DMS114 treated with DMSO at 0.1 percent for 48 hours (cell line): ENCODE data around the gene TAF6.
A peak's percentile ranks its signal among the peaks of the same experiment; 100 is the strongest.

ENCODE experiments used
- DNase-seq: peaks from one replicate; lab custom pipeline; 2025; ENCODE audit not compliant: unreplicated experiment; lab: John Stamatoyannopoulos, UW

The TAF6 gene

DNA sequence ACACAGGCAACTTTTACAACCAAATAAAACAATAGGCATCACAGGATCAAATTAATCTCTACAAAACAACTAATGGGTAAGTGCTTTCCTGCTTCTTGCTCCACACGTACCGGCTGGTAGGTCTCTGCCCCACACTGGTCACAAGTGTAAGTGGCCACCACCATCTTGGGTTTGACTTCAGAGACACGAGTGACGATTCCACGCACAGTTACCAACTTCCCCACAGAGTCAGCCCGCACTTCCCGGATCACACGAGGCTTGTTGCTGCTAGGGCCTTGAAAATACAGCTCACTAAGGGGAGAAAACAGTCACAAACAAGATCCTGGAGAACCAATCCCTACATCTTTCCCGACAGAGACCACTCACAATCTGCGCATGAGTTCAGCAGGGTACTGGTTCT is 20.2 kb downstream of the TAF6 start:
- DNase-seq, result no peak

DNA sequence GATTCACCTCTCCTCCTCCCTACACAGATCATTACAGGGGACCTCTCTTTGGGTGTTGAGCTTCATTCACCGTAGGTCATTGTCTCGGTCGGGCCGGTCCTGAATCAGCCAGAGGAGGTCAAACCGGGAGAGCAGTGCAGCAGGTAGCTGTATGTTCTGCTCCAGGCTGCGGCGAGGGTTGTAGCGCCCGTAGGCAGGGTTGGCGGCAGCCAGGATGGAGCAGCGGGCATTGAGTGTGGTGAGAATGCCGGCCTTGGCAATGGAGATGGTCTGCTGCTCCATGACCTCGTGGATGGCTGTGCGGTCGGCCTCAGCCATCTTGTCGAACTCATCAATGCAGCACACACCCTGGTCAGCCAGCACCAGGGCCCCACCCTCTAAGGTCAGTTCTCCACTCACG is 23.5 kb downstream of the TAF6 start:
- no peak for DNase-seq

DNA sequence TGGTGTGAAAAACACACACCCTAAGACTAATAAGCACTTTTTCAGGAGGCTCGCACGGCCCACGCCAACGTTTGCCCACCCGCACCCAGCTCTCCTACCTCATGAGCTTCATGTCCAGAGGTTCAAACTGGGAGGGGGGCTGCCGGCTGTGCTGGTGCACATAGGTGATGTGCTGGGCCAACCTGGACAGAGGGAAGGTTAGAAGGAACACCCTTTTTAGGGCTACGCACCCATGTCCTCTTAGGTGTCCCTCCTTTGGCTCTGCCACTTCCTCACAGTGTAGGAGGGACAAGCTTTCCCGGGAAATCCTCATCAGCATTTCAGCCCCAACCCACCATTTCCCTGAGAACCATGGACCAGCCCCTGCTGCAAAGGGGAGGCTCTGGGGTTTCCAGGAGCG is 23.9 kb downstream of the TAF6 start:
- DNase-seq, result no peak

DNA sequence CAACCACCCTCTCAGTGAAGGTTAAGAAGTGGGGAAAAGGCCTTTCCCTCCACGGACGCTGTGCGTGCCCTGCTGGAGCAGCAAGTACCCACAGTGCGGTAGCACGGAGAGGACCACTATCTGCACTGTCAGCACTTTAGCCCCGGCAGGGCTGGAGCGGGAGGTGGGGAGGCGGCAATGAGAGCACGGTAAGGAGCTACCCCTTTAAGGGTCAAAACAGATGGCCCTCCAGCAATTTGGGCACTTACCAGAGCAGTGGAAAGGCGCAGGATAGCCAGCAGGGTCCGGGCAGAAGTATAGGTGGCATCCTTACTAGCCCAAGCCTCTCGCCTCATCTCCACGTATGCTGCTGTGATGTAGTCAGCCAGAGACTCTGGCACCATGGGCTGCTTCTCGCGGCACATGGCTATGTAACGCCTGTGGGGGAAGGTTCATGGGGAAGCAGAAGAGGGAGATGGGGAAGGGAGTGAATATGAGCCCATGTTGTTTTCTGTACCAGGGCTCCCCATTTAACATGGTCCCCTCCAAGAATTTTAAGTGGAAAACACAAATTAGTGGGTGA is 25.2 kb downstream of the TAF6 start:
- DNase-seq, result peak; percentile 11

DNA sequence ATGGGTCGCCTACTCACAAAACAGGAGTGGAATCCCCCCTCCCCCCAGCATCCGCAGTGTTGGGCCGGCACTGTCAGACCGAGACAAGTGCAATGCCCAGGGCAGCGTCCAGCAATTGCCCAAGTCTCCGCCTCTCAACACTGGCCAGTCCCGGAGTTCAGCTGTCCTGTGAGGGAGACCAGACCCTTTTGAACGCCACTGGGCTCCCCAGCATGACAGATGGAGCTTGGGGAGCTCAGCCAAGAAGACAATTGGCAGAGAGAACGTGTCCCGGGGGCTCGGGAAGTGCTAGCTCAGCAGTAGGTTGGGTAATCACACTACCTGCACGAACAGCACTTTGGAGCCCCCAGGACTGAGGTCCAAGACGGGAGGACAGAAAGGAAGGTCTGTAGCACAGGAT is 25.7 kb downstream of the TAF6 start:
- DNase-seq, result no peak

DNA sequence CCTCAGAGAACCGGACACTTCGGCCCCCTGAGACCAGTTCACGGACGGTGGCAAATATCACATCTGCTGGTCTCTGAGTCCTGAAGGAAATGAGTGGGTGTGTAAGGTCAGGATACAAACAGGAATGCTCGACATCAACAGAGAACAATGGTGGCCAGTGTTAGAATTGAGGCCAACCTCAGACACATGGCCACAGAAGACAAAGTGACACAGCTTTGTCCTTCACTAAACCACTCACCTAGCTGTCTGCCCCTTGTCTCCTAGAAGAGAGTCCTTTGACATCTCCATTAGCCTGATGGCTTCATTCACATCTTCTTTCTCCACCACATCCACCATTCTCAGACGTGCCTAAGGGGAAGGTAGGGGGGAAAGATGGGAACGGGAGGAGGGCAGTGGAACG is 26.1 kb downstream of the TAF6 start:
- no peak for DNase-seq

DNA sequence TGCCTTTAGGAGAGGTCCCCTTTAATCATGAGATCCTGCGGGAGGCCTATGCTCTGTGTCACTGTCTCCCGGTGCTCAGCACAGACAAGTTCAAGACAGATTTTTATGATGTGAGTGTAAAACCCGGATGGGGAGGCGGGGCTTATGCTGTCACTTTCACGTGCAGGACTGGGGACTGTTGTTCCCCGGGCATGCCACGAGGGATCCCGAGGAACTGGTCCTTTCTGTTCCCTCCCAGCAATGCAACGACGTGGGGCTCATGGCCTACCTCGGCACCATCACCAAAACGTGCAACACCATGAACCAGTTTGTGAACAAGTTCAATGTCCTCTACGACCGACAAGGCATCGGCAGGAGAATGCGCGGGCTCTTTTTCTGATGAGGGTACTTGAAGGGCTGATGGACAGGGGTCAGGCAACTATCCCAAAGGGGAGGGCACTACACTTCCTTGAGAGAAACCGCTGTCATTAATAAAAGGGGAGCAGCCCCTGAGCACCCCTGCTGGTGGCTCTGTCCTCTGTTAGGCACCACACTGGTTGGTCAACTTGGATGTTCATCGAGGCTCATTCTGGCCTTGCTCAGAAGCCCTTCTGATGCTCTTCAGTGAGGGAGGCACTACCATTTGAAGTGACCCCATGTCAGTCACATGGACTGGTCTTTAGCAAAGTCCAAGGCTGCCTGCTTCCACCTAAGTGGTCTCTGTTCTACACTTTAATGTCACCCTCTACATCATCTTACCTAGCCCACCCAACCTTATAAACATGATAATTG is 27.6 kb downstream of the TAF6 start:
- no peak for DNase-seq

DNA sequence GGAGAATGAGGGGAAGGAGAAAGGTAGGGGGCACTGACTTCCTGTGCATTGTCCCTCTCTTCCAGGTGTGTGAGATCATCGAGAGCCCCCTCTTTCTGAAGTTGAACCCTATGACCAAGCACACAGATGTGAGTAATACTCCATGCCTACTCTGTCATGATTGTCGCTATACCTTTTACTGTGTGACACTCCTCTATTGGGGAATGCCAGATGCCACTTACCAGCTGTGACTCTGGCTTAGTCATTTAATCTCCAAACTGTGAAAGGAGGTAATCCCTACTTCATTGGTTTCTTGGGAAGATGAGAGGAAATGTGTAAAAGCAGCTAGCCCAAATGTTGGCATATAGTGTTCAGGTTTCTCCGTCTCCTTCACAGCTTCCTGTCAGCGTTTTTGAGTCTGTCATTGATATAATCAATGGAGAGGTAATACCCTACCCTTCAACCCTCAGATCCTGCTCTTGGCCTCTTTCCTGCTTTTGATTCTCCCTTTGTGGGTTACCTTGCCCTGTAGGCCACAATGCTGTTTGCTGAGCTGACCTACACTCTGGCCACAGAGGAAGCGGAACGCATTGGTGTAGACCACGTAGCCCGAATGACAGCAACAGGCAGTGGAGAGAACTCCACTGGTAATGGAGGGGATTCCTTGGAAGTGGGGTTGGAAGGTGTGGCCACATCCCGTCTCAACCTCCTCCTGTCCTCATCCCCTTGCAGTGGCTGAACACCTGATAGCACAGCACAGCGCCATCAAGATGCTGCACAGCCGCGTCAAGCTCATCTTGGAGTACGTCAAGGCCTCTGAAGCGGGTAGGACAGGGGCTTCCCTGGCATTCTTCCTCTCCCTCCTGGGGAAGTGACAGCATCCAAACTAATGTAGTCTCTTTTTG is 28.4 kb downstream of the TAF6 start:
- no peak for DNase-seq

DNA sequence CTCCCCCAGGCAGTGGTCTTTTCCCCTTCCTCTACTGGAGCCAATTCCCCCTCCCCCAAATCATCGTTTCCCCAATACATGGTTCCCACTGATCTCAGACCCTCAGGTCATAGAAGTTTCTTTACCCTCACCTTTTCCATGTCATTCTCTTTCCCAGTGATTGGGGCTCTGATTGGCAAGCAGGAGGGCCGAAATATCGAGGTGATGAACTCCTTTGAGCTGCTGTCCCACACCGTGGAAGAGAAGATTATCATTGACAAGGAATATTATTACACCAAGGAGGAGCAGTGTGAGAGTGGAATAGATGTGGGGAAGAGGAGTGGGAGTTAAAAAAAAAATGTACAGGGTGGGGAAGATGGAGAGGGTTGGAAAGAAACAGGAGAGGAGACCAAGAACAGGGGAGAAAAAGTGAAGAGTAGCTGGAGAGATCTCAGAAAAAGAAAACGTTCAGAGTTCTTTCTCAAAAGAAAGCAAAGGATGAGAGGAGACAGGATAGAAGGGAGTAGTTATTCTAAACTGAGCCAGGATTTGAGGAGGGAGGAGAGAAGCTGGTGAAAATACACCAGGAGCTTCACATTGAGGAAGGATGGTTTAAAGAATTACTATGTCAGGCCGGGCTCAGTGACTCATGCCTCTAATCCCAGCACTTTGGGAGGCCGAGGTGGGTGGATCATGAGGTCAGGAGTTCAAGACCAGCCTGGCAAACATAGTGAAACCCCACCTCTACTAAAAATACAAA is 29.5 kb downstream of the TAF6 start:
- no peak for DNase-seq

DNA sequence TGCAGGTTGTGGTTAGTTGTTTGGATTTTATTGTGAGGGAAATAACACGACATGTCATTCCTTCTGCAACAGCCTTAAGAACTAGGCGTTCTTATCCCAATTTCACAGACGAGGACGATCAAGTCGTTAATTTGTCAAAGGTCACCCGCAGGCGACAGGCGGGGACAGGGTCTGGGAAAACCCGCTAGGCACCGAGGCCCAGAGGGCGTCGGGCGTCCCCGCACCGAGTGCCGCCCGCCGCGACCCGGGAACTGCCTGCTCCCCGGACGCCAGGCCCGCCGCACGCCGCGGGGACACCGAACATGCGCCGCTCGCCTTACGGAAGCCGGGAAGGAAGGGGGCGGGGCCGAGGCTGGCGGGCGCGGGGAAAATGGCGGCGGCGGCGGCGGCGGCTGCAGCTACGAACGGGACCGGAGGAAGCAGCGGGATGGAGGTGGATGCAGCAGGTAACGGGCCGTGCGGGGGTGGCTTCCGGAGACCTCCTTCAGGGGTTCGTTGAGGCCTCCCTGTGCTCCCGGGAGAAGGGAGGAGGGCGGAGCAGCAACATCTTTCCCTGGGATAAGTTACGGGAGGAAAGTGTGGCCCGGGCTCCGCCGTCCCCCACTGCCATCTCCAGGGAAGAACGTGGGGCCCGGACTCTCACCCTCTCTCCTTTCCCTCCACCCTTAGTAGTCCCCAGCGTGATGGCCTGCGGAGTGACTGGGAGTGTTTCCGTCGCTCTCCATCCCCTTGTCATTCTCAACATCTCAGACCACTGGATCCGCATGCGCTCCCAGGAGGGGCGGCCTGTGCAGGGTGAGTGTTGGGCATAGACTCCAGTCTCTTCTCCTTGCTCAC is 30.3 kb downstream of the TAF6 start, which contains the start of gene COPS6:
COPS6 (plus strand) TSS at position 349 of the 837 bp plus-strand sequence; CDS start at position 371, 22 bp downstream.
- DNase-seq, result peak; percentile 43

DNA sequence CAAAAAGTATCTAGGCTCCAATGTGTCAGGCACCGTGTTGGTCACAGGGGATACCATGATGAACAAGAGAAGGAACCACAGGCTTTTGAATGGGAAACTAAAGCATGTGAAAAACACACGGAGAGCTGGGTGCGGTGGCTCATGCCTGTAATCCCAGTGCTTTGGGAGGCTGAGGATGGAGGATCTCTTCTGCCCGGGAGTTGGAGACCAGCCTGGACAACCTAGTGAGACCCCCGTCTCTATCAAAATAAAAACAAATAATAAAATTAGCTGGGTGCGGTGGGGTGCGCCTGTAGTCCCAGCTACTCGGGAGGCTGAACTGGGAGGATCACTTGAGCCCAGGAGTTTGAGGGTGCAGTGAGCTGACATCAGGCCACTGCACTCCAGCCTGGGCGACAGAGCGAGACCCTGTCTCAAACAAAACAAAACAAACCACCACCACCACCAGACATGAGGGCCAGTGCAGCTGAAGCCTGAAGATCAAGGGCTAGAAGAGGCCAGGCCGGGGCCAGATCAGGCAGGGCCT is 31.0 kb downstream of the TAF6 start:
- no peak for DNase-seq

DNA sequence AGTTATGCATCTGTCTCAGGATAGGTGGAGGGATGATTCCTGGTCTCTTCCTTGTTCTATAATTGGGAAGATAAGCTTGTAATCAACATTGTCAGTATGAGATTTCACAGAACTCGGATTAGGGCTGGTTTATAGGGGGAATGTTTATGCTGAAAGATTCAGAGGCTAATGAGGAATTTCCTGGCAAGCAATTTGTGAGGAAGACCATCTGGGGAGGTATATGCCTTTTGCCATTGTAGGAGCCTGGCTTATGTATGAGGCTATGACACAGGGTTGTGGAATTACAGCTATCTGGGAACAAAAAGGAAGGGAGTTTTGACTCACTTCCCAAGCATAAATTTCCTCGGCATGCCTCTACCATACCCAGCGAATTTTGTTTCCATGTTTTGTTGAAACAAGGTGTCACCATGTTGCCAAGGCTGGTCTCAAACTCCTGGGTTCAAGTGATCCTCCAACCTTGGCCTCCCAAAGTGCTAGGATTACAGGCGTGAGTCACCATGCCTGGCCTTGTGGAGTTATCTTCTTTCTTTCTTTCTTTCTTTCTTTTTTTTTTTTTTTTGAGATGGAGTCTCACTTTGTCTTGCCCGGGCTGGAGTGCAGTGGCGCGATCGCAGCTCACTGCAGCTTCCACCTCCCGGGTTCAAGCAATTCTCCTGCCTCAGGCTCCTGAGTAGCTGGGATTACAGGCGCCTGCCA is 32.0 kb downstream of the TAF6 start:
- DNase-seq, result no peak

DNA sequence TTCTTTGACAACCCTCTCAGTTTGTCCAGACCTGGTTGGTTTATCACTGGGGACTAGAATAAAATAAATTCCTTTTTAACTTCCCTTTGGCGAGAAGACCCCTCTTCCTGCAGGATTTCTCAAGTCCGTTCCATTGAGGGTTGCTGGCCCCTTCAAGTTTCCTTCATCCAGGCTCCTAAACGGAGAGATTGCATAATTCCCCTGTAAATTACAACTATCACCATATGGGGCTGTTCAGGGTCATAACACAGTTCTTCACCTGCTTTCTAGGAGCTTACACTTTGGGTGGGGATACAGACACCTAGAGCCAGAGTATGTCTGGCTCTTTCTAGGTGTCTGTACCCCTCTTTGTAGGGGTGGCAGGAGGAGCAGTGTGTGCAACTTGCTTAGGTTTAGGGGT is 33.6 kb downstream of the TAF6 start:
- no peak for DNase-seq

DNA sequence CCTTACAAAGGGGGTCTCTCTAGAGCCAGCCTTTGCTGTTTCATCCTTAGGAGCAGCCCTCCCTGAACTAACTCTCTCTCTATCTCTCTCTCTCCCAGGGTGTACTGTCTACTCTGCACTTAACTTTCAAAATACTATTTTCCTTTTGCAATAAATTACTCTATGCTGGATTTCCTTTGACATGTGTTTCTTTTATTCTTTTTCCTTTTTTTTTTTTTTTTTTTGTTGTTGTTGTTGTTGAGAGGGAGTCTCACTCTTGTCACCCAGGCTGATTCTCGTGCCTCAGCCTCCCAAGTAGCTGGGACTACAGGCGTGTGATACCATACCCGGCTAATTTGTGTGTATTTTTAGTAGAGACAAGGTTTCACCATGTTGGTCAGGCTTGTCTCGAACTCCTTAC is 36.2 kb downstream of the TAF6 start:
- DNase-seq, result no peak

DNA sequence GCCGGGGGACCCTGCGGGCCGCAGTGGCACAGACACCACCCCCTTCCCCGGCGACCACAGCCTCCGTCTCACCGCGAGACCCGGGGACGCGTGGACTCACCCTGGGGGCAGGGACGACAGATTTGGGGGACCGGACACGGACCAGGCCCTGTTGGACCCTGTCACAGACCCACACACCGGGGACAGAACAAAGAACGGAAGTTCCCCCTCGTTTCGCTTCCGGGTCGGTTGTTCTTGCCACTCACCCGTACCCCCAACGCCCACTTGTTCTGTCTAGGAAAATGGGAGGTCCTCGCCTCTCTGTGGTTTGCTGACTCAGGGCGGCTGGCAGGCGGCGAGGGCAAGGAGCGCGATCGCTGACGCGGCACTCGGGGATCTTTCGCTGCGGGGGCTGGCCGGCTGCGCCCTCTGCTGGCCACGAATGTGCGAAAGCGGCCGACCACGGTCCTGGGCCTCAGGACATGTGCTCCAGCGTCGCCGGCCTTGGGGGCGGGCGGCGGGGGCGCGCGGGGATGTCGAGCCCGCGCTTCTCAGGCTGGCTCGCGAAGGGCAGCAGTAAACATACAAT is 37.5 kb downstream of the TAF6 start, which contains the start of gene ZNF3:
ZNF3 (minus strand) TSS at position 189 of the 568 bp plus-strand sequence. CDS start 4,366 bp downstream, outside the sequence.
- peak; percentile 94 for DNase-seq

DNA sequence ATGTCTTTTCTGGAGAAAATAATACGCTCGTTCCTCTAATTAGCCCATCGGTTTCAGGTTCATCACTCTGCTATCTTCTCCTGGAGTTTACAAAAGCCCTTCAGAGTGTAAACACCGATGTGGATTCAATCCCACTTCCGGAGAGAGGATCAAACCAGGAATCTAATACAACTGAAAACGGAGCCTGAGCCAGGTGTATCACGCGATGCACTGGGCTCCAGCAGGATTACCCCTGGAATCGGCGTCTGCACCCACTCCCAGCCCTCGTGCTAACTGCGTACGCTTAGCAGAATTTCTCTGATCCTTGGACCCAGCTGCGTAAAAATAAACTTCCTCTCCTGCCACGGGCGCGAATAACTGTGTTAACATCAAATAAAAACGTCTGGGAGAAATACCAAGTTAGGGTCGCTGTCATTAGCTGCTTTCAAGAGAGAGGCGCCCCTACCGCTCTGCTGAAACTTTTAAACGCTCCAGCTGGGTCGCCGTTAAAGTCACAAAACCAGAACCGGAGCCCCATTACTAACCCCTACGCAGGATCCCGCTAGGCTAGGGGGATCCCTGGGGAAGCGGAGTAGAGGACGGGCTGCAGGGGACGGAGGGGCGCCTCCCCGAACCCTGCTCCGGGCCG is 38.1 kb downstream of the TAF6 start:
- no peak for DNase-seq

DNA sequence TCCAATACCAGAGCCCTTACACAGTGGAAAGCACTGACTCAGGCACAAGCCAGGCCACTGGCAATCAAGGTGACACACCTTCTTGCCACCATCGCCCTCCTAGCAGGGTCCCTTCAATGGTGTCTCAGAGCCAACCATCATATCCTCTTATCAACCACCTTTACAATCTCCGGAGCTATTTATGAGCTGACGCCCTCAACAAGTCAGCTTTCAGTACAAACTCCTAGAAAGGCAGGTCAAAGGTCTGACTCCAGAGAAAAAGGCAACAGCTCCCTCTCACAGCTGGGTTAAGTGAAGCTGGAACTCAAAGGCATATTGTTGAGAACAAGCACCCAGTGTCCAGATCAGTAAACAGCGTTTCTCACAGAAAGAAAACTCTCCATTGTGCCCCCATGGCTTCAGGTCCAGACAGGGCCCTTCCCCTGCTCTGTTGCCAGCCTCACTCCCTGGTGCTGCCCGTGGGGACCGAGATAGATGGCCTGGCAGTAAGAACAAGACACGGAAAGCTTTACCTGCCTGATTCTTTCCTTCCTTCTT is 40.1 kb downstream of the TAF6 start:
- no peak for DNase-seq

DNA sequence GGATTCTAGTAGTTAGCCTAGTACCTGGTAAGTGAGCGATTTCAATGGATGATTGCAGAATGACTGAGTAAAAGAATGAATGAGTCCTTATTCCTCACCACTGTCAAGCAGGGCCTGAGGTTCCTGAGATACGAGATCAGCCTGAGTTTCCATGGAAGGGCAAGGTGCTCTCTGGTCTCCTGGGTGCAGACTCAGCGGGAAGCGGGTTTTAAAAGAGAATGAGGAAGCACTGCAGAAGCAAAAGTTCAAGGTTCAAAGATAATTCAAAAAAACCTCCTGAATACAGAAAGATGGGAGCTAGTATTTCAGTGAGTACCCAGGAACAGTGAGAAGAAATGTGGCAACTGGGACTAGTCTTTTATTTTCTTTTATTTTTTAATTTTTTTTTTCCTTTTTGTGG is 42.0 kb downstream of the TAF6 start:
- no peak for DNase-seq
